Measurements from ENCODE around the gene IL16.

GRCh38 chr15:81268881-81269601 is 72.4 kb downstream of the IL16 start:
- no peak for TF ChIP-seq POLR2AphosphoS5 (IDR thresholded peaks at IDR 0.05; ENCODE audit: low read depth, low read length)
- TF ChIP-seq POLR2A (IDR thresholded peaks at IDR 0.05; ENCODE audit: low read depth, low read length), result no peak
